Suppressor macrophage treated with lipopolysaccharide for 4 hours (primary cell): ENCODE measurements around the gene ARHGAP15.

ENCODE experiments used
- DNase-seq: peaks from one replicate; pipeline ENCODE4 v3.0.0-alpha.2; 2020

Gene ARHGAP15

DNA sequence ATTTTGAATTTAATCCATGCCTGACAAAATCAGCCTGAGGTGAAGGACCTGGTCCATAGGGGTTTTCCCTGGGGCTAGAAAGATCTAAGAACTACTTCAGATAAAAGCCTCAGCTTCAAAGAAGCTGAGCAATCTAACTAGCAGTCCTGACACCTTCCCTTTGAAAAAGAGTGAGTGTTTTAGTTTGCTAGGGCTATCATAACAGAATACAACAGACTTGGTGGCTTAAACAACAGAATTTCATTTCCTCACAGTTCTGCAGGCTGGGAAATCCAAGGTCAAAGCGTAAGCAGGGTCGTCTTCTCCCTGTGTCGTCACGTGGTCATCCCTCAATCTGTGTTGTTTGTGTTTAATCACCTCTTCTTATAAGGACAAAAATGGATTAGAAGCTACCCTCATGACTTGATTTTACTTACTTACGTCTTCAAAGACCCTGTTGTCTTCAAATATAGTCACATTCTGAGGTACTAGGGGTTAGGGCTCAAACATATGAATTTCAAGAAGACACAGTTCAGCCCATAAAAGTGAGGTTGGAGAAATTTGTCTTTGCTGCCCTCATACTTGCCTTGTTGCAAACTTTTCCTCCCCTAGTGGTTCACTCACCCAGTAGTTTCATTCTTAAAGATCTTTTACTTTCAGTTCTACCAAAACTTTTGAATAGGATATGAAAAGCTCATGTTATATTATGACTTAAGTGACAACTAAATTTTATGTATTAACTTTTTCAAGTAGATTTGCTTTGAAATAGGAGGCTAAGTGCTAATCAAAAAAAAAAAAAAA lies 673.8 kb downstream of the ARHGAP15 start:
- DNase-seq: no peak

DNA sequence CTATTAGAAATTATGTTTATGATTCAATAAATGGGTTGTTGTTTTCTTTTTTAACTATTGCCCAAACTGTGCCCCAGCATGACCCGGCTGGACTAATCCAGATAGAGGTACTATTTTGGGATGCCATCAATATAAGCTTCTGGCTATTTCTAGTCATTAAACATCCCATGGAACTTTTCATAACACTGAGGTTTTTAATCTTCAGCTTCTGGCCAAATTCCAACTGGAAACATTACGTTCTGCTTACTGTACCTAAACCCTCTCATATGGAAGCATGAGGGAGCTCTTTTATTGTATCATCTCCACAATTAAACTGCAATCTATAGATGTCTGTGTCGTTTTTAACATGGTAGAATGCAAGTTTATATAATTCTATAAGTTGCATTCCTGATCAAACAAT lies 674.7 kb downstream of the ARHGAP15 start:
- DNase-seq: no peak

DNA sequence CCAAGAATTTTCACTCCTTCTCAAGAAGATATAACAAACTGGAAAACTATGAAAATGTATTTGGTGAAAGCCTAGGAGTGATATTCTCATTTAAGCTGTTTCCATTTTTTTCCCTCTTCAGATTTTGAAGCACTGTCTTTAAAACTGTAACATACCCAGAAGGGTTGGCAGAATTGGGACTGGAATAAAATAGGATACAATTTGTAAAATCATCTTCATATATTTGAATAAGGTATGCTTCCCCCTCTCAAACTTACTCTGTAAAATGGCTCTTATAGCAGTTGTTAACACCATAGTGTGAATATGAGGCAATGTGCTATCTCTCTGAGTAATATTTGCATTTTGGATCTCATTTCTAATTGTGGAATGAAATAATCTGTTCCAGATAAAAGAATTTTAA lies 676.4 kb downstream of the ARHGAP15 start:
- no peak for DNase-seq

DNA sequence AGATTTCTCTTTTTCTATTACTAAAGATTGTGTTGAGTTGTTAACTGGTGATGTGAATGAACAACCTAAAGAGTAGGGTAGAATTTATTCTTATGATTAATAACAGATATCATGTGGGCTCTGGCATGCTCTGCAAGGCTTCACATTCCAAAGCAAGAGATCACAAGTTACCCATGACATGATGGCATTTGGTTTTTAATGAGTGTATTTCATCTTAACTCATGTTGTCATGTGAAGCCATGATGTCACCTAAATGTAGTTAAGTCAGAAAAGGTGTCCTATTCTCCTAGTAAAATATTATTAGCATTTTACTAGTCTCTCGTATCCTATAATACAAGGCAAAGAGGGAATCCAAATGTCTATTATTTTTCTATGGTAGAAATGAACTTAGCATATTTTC lies 678.0 kb downstream of the ARHGAP15 start:
- peak; percentile 8 for DNase-seq

DNA sequence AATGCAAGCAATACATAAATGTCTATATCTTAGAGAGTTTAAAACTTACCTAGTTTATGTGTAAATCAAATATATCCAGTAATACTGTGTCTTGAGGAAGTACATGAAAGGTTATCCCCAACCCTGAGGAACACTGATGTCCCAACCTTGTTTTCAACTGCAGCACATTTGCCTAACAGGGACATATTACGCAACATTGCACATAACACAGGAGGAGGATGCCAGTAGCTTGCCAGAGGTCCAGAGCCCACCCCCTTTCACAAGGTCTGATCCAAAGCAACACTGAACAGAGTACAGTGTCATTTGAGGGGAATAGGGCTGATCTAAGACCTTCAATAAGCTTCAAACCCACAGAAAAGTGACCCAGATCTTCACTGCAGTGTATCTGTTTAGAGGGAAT lies 678.5 kb downstream of the ARHGAP15 start:
- peak; percentile 44 for DNase-seq

DNA sequence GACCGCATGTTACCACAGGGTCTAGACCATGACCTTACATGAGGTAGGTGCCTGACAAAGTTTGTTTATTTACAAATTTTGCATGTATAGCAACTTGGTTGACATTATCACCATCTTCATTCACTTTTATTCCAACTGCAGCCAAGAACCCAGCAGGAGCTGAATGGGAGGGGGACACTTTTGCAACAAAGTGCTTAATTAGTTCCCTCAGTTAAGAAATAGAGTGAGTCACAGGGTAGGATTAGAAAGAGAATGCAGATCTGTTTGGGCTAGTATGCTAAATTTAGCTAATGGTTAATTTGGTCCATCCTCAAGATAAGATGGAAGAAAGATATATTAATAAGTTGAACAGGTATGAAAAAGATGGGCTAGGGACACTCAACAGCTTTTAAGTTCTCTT lies 678.9 kb downstream of the ARHGAP15 start:
- no peak for DNase-seq

DNA sequence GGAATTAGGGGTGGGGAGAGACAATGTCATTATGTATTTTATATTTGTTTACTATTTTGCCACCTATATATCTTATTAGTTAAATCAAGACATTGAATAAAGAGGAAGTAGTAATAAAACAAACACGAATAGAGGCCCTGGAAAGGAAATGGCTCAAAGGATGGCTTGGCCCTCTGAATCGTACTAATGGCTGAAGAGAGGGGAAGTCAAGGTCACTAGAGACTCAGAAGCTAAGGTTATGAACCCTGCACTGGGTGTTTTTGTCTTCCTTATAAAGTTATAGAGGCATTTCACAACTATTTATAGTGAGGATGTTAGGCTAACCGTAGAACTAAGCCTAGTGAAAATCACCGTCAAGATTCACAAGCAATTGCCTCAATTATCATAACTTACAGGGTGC lies 685.9 kb downstream of the ARHGAP15 start:
- no peak for DNase-seq

DNA sequence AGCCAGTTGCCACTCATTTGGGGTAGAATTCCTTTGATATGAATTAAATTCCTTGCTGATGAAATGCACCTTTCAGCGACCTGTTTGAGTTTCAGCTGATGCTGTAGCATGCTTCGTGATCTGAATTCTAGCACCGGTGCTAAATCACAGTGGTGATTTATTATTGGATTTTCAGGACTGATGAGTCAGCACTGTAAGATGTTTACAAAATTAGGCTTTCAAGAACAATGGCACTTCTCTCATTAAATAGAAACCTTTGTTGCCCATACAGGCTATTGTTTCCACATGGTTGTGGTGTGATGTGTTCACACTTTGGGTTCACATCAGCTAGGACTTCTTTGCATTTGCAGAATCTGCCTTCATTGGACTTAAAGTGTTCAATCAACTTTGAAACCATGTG lies 687.7 kb downstream of the ARHGAP15 start:
- no peak for DNase-seq
